ENCODE measurements around the gene NINL.
"Not testable (repeated sequence)": the region's sequence is repeated elsewhere in the genome, so short reads cannot be mapped to it uniquely, and the experiment has no call there.

The NINL gene

DNA sequence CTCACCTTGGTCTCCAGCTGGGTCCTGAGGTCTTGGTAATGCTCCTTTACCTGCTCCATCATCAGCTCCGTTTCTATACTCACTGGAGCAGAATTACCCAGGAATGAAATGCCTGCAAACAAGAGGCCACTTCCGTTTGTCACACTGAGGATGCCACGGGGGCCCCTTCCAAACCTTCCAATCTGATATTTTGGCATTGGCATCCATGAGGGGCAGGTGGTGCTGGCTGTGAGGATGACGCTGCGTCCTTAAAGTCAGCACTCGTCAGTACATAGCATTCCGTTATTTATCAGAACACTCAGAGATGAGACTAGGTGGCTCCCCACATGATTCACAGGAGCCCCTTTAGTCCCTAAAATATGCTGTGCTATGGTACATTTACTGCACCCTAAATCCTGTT lies 105.2 kb downstream of the NINL start:
- peaks cover 0 to 18% (median 3%) of the 10 kb centered on the region in 4 experiments for H3K4me1 ChIP-seq (ENCODE audit: control extremely low read depth in 1 of 4, control insufficient read depth in 4 of 4, insufficient read depth in 4 of 4, low read length in 3 of 4)
- no peak overlapping the region for H3K4me3 ChIP-seq (ENCODE audit: control insufficient read depth in 1 of 7, extremely low read depth in 1 of 7, insufficient read depth in 4 of 7, low read depth in 2 of 7, low read length in 6 of 7)
- ChIA-PET CTCF (interaction anchor here (1.7 kb wide), 1 partner anchor 10 kb away, joined by 6 read pairs; no protein-coding TSS in a partner anchor), POLR2A (no interaction called here)
- H3K9me3 ChIP-seq (ENCODE audit: control extremely low read depth in 1 of 5, control insufficient read depth in 4 of 5, insufficient read depth in 2 of 5, low read depth in 1 of 5, low read length in 4 of 5), result no peaks in the 10 kb centered on the region
- H3K27me3 ChIP-seq (replicated peaks in 2 of 5; ENCODE audit: control insufficient read depth in 4 of 5, insufficient read depth in 5 of 5, low read length in 4 of 5), result peaks cover 0 to 4% (median under 1%) of the 10 kb centered on the region in 5 experiments
- H3K36me3 ChIP-seq (ENCODE audit: control insufficient read depth in 4 of 4, insufficient read depth in 4 of 4, low read length in 3 of 4), result no peaks in the 10 kb centered on the region
- H3K27ac ChIP-seq (ENCODE audit: insufficient read depth in 1 of 2, low read depth in 1 of 2, low read length in 2 of 2, poor library complexity in 1 of 2, severe bottlenecking in 2 of 2), result no peak overlapping the region
- 93% methylated on average over 6 of the region's 7 CpGs for WGBS (ENCODE audit: insufficient coverage)
- no peak for DNase-seq

DNA sequence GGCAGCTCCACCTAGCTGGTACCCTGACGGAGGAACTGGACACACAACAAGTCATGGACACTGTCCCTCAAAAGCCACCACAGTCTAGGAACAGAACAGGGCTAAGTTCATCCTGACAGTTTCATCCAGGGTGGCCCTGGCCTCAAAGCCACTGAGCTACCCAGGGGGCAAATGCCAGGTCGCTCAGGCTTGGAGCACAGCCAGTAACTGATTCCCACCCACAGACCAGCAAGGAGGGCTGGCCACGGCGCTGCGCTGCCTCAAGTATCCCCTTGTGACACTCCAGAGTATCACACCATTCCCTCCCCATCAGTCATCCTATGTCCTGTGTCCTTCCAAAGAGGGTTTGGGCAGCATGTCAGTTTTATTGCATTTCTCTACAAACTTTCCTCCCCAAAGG lies 105.7 kb downstream of the NINL start:
- Histone ChIP-seq H3K27ac (ENCODE audit: insufficient read depth in 1 of 2, low read depth in 1 of 2, low read length in 2 of 2, poor library complexity in 1 of 2, severe bottlenecking in 2 of 2) (no peak overlapping the region), H3K36me3 (ENCODE audit: control insufficient read depth in 4 of 4, insufficient read depth in 4 of 4, low read length in 3 of 4) (no peaks in the 10 kb centered on the region), H3K4me3 (ENCODE audit: control insufficient read depth in 1 of 7, extremely low read depth in 1 of 7, insufficient read depth in 4 of 7, low read depth in 2 of 7, low read length in 6 of 7) (no peak overlapping the region), H3K9me3 (ENCODE audit: control extremely low read depth in 1 of 5, control insufficient read depth in 4 of 5, insufficient read depth in 2 of 5, low read depth in 1 of 5, low read length in 4 of 5) (no peaks in the 10 kb centered on the region), H3K4me1 (ENCODE audit: control extremely low read depth in 1 of 4, control insufficient read depth in 4 of 4, insufficient read depth in 4 of 4, low read length in 3 of 4) (peaks cover 0 to 12% (median under 1%) of the 10 kb centered on the region in 4 experiments), H3K27me3 (replicated peaks in 2 of 5; ENCODE audit: control insufficient read depth in 4 of 5, insufficient read depth in 5 of 5, low read length in 4 of 5) (peaks cover 0 to 4% (median 0%) of the 10 kb centered on the region in 5 experiments)
- no peak for DNase-seq
- CTCF ChIA-PET, result interaction anchor here (1.1 to 1.7 kb wide), 2 partner anchors 10 to 26 kb away, joined by 3 to 6 read pairs; no protein-coding TSS in a partner anchor
- WGBS (ENCODE audit: insufficient coverage), result 96% methylated on average over 5 of the region's 5 CpGs
- POLR2A ChIA-PET, result no interaction called here

DNA sequence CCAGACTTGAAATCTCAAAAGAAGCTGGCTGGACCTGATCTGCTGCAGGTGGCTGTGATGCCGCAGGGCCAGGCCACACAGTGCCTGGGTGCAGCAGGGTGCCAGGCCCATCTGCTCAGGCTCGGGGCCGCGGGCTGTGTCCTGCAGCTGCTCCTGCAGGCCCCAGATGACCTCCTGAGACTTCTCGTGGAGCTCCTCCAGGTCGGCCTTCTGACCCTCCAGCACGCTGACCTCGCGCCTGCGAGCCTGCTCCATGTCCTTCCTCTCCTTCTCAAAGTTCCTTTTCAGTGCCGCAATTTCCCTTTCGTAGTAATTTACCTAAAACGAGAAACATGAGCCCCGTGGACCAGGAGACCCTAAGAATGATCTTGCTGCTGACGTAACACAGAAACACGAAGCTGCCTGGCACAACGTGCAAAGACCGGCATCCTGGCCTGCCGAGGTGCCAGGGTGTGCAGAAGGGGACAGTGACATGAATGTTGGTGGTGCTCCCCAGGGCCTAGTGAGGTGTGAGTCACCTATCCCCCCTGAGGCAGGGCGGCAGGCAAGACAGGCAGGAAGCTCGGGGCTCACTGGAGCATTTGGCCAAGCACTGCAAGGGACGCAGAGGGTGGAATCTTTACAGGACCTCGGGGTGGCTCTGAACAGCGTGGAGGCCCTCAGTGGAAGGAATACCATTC lies 106.3 kb downstream of the NINL start:
- Histone ChIP-seq H3K36me3 (ENCODE audit: control insufficient read depth in 4 of 4, insufficient read depth in 4 of 4, low read length in 3 of 4) (no peaks in the 10 kb centered on the region), H3K4me3 (ENCODE audit: control insufficient read depth in 1 of 7, extremely low read depth in 1 of 7, insufficient read depth in 4 of 7, low read depth in 2 of 7, low read length in 6 of 7) (no peak overlapping the region), H3K4me1 (ENCODE audit: control extremely low read depth in 1 of 4, control insufficient read depth in 4 of 4, insufficient read depth in 4 of 4, low read length in 3 of 4) (peaks cover 0 to 8% (median under 1%) of the 10 kb centered on the region in 4 experiments), H3K27ac (ENCODE audit: insufficient read depth in 1 of 2, low read depth in 1 of 2, low read length in 2 of 2, poor library complexity in 1 of 2, severe bottlenecking in 2 of 2) (no peak overlapping the region), H3K27me3 (replicated peaks in 2 of 5; ENCODE audit: control insufficient read depth in 4 of 5, insufficient read depth in 5 of 5, low read length in 4 of 5) (peaks cover 0 to under 1% (median 0%) of the 10 kb centered on the region in 5 experiments), H3K9me3 (ENCODE audit: control extremely low read depth in 1 of 5, control insufficient read depth in 4 of 5, insufficient read depth in 2 of 5, low read depth in 1 of 5, low read length in 4 of 5) (no peaks in the 10 kb centered on the region)
- POLR2A ChIA-PET, result interaction anchor here (0.6 kb wide), 1 partner anchor 11 kb away, joined by 3 read pairs; no protein-coding TSS in a partner anchor
- DNase-seq, result no peak
- CTCF ChIA-PET, result interaction anchor here (1.1 to 1.7 kb wide), 2 partner anchors 9 to 26 kb away, joined by 3 to 6 read pairs; no protein-coding TSS in a partner anchor
- WGBS (ENCODE audit: insufficient coverage), result 98% methylated on average over 24 of the region's 24 CpGs

DNA sequence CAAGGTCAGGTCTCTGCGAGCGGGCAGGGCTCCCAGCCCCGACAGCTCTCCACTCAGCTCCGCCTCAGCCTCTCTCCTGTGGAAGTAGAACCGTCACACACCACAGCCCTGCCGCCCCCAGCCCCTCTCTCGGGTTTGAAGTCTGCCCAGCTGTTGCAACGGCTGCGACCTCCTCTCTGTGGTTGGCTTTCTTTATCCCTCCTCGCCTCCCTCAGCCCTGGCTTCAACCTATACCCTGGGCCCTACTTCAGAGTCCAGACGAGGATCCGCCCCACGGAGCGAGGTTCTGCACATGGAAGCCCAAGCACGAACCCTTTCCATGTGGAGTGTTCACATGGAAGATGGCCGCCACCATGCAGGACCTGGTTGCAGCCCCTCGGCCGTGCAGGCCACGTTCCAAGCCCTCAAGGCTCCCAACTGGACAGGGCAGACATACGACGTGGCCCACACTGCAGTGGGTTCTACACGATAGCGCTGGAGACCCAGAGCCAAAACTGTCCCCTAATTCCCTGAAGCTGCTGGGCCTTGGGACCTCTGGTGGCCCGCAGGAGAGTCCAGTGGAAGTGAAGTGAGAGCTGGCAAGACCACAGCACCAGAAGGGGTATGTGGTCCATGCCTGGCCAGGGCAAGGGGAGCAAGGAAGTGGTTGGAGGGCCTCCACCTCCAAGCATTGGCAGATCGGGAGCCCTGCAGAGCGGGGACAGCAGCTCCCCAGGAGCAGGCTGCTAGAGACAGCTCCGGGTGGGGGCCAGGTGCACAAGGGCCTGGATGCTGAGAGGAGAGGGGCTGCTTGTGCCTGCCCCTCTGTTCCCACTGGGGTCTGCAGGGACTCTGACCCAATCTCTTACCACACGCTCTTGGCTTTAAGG lies 108.1 kb downstream of the NINL start:
- WGBS (ENCODE audit: insufficient coverage), result 95% methylated on average over 21 of the region's 28 CpGs
- ChIA-PET CTCF (interaction anchor here (1.5 kb wide), 1 partner anchor 11 kb away, joined by 3 read pairs; no protein-coding TSS in a partner anchor), POLR2A (no interaction called here)
- DNase-seq, result no peak
- Histone ChIP-seq H3K27me3 (replicated peaks in 2 of 5; ENCODE audit: control insufficient read depth in 4 of 5, insufficient read depth in 5 of 5, low read length in 4 of 5) (no peaks in the 10 kb centered on the region), H3K4me1 (ENCODE audit: control extremely low read depth in 1 of 4, control insufficient read depth in 4 of 4, insufficient read depth in 4 of 4, low read length in 3 of 4) (no peaks in the 10 kb centered on the region), H3K9me3 (ENCODE audit: control extremely low read depth in 1 of 5, control insufficient read depth in 4 of 5, insufficient read depth in 2 of 5, low read depth in 1 of 5, low read length in 4 of 5) (no peaks in the 10 kb centered on the region), H3K27ac (ENCODE audit: insufficient read depth in 1 of 2, low read depth in 1 of 2, low read length in 2 of 2, poor library complexity in 1 of 2, severe bottlenecking in 2 of 2) (no peak overlapping the region), H3K4me3 (ENCODE audit: control insufficient read depth in 1 of 7, extremely low read depth in 1 of 7, insufficient read depth in 4 of 7, low read depth in 2 of 7, low read length in 6 of 7) (no peak overlapping the region), H3K36me3 (ENCODE audit: control insufficient read depth in 4 of 4, insufficient read depth in 4 of 4, low read length in 3 of 4) (no peaks in the 10 kb centered on the region)

DNA sequence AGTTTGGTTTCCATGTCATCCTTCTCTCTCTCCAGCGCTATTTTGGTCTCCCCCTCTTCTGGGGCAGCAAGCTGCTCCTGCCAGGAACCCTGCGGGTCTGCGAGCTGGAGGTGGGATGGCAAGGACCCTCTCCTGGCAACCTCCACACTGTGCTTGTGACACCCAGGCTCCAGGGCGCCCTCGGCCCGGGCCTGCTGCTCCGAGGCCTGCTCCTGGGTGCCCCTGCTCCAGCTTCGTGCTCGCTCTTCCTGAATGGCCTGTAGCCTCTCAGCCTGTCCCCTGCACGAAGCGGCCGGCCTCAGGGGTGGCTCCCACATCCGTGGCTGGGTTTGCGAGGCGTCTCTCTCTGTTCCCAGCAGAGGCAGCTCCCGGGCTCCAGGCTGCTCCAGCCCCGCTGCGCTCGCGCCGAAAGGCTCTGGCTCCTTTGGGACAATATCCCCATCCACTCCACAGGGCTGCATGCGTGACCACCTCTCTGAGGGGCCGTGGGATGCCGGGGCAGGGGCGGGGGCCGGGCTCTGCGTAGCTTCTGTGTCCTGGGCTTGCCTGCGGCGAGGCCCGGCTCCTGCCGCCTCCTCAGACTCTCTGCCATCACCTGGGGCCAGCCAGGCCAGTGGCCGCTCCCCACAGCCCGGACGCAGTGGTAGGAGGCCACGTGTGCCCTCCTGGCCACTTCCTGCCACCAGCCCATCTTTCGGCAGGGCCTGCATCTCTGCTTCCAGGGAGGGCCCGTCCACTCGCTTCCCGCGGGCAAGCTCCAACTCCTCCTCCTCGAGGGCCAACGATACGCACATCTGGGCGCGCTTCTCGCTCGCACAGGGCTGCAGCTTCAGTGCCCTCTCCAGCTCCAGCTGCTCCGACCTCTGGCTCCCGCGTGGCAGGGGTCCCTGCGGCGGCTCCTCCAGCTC lies 109.0 kb downstream of the NINL start:
- H3K4me1 ChIP-seq (ENCODE audit: control extremely low read depth in 1 of 4, control insufficient read depth in 4 of 4, insufficient read depth in 4 of 4, low read length in 3 of 4), result no peaks in the 10 kb centered on the region
- H3K27ac ChIP-seq (ENCODE audit: insufficient read depth in 1 of 2, low read depth in 1 of 2, low read length in 2 of 2, poor library complexity in 1 of 2, severe bottlenecking in 2 of 2), result no peak overlapping the region
- no peaks in the 10 kb centered on the region for H3K9me3 ChIP-seq (ENCODE audit: control extremely low read depth in 1 of 5, control insufficient read depth in 4 of 5, insufficient read depth in 2 of 5, low read depth in 1 of 5, low read length in 4 of 5)
- no peak overlapping the region for H3K4me3 ChIP-seq (ENCODE audit: control insufficient read depth in 1 of 7, extremely low read depth in 1 of 7, insufficient read depth in 4 of 7, low read depth in 2 of 7, low read length in 6 of 7)
- WGBS (ENCODE audit: insufficient coverage), result 96% methylated on average over 48 of the region's 52 CpGs
- CTCF ChIA-PET, result interaction anchor here (1.0 to 1.5 kb wide), 2 partner anchors 12 to 19 kb away, joined by 3 read pairs; no protein-coding TSS in a partner anchor
- no peaks in the 10 kb centered on the region for H3K36me3 ChIP-seq (ENCODE audit: control insufficient read depth in 4 of 4, insufficient read depth in 4 of 4, low read length in 3 of 4)
- no peaks in the 10 kb centered on the region for H3K27me3 ChIP-seq (replicated peaks in 2 of 5; ENCODE audit: control insufficient read depth in 4 of 5, insufficient read depth in 5 of 5, low read length in 4 of 5)
- POLR2A ChIA-PET, result no interaction called here
- DNase-seq, result no peak

DNA sequence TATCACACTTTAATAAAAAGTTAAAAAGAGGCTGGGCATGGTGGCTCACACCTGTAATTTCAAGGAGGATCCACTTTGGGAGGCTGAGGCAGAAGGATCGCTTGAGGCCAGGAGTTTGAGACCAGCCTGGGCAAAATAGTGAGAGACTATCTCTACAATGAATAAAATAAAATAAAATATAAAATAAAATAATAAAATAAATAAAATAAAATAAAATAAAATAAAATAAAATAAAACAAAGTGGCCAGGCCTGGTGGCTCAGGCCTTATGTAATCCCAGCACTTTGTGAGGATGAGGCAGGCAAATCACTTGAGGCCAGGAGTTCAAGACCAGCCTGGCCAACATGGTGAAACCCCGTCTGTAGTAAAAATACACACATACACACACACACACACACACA lies 112.0 kb downstream of the NINL start:
- H3K9me3 ChIP-seq (ENCODE audit: control extremely low read depth in 1 of 5, control insufficient read depth in 4 of 5, insufficient read depth in 2 of 5, low read depth in 1 of 5, low read length in 4 of 5); DNase-seq; H3K36me3 ChIP-seq (ENCODE audit: control insufficient read depth in 4 of 4, insufficient read depth in 4 of 4, low read length in 3 of 4); H3K4me3 ChIP-seq (ENCODE audit: control insufficient read depth in 1 of 7, extremely low read depth in 1 of 7, insufficient read depth in 4 of 7, low read depth in 2 of 7, low read length in 6 of 7); POLR2A ChIA-PET; CTCF ChIA-PET; H3K27me3 ChIP-seq (replicated peaks in 2 of 5; ENCODE audit: control insufficient read depth in 4 of 5, insufficient read depth in 5 of 5, low read length in 4 of 5); H3K4me1 ChIP-seq (ENCODE audit: control extremely low read depth in 1 of 4, control insufficient read depth in 4 of 4, insufficient read depth in 4 of 4, low read length in 3 of 4); H3K27ac ChIP-seq (ENCODE audit: insufficient read depth in 1 of 2, low read depth in 1 of 2, low read length in 2 of 2, poor library complexity in 1 of 2, severe bottlenecking in 2 of 2): not testable (repeated sequence)
- WGBS (ENCODE audit: insufficient coverage), result no CpG with 5 or more reads among the region's 2 CpGs
